OCI-M1 (cell line): Measurements from ENCODE around the gene KCNQ1.

Source experiments
- DNase-seq: peaks from one replicate; lab custom pipeline; 2025; lab: John Stamatoyannopoulos, UW

KCNQ1 gene

DNA sequence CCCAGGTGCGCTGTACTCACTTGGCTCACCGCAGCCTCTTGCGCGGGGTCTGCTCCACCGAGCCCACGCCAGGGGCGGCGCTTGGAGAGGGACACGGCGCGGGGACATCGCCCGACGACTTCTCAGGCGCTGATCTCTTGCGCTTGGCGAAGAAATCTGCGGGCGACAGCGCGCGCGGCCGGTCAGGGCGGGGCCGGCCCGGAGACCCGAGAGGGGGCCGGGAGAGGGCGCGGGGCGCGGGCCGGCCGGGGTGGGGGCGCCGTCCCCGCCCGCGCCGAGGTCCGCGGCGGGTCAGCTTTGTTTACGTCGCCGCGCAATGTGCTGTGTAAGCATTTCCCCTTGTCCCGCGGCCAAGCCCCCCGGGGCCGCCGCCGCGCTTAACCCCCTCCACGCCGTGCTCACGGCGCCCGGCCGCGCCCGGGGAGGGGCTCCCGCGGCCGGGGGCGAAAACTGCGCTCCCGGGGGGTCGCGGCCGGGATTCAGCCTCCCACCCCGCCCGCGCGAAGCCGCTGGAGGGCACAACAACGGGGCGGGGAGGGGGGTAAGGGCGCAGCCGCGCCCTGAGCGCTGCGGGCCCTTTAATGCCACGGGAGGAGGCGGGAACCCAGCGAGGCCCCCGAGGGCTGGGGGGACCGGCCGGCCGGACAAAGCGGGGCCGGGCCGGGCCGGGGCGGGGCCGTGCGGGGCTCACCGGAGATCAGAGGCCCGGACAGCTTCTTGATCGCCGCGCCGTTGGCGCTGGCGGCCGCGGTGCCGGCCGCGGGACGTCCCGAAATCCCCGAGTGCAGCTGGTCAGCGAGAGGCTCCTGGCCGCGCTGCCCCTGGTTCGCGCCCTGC is 439.4 kb downstream of the KCNQ1 start:
- no peak for DNase-seq

DNA sequence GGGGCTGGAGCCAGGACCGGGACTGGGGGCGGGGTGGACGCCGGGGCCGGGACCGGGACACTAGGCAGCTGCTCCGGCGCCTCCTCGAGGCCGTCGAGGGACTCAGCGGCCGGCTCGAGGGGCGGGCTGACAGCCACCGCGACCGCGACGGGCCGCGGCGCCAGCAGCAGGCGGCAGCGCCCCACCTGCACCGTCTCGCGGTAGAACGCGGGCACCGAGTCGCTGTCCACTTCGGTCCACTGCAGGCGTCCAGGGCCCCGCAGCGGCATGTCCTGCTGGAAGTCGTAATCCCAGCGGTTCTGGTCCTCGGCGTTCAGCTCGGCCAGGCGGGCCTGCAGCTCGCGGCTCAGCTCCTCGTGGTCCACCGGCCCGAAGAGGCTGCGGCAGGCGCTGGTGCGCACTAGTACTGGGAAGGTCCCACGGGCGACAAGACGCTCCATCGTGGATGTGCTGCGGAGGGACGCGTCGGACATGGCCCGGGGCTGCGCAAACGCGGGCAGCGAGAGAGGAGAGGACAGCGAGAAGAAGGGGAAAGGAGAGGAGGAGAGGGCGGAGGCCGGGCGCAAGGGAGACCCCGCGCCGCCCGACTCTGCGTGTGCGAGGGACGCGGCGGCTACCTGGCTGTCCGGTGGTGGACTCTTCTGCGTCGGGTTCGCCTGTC is 440.3 kb downstream of the KCNQ1 start:
- DNase-seq, result no peak

DNA sequence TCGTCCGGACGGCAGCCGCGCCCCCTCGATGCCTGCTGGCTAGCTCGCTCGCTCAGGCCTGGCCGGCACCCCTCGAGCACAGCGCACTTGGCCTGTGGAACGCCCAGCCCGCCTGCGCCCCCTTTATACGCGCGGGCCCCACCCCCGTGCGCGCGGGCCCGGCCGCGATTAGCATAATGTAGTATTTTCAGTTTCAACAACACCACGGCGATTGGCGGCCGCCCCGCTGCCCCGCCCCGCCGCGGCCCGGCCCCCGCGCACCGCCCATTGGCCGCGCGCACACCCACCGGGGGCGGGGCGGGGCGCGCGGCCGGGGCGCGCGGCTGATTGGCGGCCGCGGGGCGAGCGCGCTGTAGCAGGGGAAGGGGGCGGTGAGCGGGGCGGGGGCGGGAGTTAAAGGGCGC is 440.9 kb downstream of the KCNQ1 start, which contains the start of gene CDKN1C:
Gene CDKN1C, minus strand, starts transcription at position 98 of the 404 bp plus-strand sequence. CDS start 319 bp downstream, outside the sequence.
- peak; percentile 72 for DNase-seq

DNA sequence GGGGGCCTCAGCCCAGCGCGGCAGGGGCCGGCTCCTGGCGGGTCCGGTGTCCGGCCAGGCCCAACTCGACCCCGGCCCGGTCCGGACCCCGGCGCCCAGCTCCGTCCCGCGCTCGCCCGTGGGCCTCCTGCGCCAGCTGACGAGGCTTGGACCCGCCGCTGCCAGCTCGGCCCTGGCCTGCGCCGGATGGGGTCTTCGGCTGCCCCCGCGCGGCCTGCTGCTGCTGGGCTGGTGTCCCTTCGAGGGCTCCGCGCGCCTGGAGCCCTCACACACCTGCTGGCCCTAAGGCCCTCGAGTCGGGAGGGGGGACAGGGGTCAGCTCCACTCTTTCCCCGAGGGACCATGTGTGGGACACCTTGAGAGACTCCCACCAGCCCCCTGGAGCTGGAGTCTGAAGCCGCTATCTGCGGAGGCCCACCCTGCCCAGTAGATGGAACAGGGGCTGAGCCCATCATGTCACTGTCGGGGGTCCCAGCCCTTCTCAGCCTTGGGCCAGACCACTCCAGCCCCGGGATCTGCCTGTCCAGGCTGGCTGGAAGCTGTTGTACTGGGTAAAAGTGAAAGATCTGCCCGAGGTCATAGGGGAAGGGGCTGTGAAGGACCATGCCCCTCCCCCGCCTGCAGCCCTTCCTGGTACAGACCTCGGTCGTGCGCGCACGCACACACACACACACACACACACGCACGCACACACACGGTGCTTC is 441.5 kb downstream of the KCNQ1 start:
- peak; percentile 16 for DNase-seq

DNA sequence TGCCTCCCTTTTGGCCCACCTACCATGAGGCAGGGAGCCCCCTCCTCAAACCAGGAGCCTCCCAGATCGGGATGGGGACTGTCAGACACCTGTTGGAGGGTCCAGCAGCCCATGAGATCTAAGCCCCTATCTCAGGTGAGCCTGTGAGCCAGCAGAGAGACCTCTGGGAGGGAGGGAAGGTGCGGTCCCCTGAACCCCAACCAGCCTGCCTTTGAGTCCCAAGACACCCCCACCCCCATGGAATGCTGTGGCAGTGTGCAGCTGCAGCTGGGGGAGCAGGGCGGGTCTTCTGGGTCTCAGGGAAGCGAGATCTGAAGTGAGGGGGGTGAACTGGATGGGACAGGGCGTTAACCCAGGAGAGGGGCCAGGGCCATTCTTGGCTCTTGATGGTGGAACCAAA is 442.1 kb downstream of the KCNQ1 start:
- no peak for DNase-seq

DNA sequence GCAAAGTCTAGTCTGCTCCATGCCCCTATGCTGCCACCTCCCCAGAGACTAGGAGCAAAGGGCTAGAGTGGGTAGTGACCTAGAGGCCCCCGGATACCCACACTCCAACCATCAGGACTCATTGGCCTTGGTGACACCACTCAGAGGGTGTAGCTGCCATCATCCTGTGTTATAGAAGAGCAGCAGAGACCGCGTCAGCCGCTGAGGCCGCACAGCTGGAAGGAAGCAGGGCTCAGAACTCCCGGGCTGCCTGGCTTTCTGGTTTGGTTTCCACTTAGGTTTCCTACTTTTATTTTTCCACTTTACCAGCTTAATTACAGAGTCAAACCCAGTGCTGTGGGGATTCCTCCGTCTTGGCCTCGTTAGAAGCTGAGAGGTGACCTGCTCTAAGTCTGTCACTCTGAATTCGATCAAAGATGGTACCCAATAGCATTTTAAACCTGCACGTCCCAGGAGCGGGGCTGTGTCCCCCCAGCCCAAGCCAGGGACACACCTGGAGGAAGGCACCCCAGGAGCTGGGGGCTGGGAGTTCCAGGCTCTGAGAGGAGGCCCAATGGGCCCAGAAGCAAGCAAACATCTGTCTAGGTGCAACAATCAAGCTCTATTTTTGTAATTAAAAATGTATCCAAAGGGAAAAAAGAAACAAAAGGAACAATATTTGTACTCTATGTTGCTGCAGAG is 442.8 kb downstream of the KCNQ1 start:
- no peak for DNase-seq

DNA sequence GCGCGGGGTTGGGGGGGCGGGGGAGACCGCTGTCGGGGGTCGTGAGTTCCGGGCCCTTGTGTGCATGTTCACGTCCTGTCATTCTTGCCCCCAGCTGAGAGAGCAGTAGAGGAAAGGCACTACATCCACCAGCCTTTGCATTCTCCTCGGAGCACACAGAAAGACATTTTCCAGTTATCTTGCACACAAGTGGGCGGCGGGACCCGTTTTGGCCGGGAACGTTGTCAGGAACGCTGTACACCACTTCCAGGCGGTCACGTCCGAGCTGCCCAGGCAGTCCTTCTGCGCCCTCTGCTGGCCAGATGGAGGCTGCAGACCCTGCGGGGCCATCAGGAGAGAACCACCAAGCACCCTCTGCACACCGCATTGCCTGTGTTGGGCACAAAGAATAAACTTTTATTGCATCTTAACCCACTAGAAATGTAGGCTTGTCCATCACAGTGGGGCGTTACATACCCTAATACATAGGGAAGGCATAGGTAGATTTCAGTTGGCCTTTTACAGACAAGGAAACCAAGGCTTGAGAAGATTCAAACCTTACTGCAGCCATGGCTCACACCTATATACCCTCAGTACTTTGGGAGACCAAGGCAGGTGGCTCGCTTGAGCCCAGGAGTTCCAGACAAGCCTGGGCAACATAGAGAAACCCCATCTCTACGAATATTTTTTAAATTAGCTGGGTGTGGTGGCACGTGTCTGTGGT is 443.6 kb downstream of the KCNQ1 start:
- DNase-seq, result peak; percentile 91

DNA sequence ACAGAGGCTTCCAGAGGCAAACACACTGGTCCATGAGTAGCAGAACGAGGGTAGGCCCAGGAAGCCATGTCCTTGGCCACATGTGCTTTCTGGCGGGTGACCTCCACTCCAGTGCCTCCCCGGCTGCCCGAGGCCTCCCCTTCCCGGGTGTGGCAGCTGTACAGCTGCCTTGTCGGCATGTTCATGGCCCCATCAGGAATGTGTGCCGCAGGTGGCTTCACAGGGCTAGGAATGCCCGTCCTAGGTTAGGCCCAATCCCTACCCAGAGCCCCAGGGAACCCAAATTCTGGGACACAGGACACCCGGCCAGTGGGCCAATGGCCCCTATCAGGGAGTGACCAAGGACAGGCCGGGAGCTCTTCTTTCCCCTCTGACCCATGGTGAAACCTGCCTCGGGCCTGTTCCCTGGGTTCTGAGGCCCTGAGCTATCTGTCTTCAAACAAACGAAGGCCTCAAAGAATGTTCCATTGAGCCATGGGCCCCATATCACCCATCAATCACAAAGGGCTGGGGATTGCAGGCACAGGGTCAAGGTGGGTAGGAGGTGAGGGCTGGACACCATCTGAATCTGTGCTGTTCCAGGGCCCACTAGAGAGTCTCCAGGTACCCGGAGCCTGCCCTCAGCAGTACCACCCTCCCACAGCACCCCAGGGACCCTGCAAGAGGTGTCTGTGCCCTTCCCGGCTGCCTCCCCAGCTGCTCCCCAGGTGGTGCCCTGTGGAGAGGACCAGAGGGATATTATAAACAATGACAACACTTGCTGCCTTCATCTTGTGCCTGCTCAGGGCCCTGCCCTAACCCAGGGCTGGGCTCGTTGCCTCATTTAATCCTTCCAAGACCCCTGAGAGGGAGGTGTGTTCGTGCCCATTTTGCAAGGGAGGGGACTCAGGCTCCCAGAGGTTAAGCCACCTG is 444.8 kb downstream of the KCNQ1 start:
- no peak for DNase-seq

DNA sequence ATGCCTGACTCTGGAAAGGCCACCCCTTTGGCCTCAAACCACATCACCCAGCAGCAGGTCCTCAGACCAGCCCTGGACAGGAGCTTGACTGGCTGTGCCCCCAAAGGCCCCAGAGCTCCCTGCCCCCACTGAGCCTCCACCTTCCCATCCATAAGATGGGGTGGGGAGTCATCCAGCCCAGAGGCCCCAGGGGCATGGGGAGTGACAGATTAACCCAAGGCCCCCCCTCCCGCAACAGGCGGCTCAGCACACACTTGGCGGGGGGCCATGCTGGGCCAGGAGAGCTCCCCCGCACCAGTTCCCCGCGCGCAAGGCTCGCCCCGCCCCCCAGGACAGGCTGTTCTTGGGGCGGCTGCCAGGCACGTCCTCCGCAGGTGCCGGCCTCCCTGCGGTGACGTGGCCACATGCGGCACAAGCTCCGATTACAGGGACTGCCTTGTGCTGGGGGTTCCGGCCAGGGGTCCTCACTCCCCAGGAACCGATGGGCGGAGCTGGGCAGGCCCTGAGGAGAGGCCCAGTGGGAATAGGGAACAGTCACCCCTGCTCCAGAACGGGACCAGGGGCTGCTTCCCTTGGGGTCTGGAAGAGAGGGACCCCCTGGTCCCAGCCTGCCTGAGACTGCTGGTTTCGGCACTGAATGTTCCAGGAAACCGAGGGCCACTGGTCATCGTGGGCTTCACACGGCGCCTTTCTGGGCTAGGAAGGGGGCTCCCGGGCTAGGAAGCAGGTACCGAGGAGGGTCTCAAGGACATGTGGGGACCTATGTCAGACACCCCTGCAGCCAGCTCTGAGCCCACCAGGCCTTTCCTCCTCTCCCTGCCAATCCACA is 445.9 kb downstream of the KCNQ1 start:
- DNase-seq, result no peak

DNA sequence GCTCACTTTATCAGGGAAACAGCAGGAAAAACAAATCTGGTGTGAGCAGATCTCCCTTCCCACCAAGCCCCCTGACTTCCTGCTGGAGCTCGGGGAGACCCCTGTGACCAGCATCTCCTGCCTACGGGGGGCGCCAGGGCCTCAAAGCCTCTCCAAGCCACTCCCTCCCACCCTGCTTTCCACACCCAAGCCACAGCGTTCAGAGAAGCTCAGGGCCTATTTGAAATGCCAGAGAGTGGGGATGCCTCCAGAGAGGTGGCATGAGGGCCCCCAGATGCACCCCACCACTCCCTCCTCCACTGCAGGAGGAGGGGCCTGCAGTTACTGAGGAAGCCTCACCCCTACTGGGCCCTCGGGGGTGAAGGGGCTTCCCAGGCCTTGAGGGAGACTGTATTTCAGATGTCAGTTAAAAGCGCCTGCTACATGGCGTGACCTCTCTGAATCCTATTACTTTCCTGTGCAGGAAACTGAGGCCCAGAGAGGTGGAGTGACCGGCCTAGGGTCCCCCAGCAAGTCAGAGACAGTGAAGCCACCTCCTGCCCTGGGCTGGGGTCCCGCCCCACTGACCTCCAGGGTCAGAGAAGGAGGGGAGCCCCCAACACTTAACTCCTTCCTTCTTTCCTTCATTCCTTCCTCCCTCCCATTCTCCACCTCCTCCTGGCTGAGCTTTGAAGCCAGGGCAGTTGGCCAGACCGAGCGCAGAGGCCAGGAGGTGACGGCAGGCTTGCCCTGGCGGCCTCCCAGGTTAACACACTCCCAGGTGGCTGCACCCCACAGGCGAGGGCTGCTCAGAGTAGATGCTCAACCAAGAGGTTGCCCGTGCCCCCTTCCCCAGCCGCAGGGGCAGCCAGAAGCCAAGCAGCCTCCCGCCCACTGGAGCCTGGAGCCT is 446.8 kb downstream of the KCNQ1 start:
- peak; percentile 18 for DNase-seq

DNA sequence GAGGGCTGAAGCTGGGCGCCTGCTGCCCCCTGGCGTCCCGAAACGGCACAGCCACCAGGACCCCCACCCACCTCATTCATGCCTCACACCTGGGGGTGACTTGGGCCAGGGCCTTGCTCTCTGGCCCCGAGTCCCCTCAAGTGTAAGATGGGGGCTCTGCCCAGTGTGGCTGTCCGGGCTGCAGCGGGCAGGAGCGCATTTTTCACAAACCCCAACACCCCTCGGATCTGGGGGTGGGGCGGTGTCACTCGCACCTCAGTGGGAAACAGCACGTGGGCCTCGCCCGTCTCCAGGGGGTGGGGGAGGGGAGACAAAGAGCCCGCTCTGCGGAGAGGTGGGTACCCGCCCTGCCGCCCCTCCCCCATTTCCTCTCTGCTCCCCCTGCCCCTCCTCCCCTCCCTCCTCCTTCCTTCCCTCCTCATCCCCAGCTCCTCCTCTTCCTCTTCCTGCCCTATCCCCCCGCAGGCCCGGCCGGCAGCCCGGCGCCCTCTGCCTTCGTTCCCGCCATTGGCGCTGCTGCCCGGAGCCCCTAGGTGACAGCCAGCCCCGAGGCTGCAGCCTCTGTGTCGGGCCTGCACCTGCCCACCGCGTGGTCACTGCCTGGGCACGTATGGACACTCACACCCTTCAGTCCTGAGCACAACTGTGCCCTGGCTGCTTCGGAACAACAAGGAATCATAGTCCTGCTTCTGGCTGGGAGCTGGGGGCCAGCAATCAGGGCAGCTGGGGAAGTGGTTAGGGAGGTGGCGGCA is 447.6 kb downstream of the KCNQ1 start:
- DNase-seq, result peak; percentile 87

DNA sequence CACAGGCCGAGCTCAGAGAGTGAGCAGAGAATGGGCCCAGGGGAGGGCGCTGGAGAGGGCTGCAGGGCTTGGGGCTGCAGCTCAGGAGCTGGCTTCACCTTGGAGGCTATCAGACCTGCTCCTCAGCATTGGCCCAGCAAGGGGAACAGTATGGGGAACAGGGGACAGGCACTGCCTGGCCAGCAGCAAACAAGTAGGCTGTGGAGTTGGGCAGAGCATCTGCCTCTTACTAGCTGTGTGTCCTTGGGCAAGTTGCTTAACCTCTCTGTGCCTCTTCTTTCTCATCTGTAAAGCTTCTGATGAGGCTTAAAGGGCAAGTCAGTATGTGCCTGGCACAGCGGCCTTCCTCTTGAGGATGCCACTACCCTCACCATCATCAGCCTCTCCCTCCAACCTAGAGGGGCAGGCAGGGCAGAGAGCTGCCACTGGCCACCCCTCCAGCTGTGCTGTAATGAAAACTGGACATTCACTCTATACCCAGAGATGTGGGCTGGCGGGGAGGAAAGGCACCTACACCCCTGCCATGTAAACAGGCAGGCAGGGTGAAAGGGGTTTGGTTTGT is 448.2 kb downstream of the KCNQ1 start:
- DNase-seq, result no peak

DNA sequence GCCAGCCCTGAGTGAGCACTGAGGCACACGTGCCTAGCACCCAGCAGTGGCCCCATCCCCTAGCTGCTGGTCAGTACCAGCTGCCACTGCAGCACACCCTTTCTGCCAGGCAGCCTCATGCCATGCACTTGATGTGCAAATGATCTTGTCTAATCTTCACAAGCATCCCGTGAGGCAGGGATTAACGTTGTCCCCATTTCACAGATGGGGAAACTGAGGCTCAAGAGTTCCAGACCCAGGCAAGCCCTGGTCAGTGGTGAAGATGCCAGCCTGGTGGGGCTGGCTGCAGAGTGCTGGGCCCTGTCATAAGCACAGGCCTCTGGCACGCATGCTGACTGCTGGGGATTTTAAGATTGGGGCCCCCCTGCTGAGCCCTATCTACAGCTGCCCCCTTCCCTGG is 449.1 kb downstream of the KCNQ1 start:
- no peak for DNase-seq

DNA sequence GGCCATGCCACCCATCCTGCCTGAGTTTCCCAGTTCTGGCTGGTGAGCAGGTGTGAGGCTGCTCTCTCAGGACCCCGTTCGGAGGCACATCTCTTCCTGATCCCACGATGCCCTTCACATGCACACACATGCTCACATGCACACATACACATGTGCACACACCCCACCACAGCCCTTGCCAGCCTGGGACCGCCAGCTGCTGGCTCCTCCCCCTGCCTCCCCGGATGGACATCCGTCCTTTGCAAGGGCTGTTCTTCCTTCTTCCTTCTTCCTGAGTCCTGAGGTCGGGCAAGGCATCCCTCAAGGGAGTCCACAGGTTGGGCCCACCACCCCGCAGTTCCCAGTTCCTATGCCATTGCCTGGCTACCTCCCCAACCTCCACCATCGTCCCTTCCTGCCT is 451.2 kb downstream of the KCNQ1 start:
- DNase-seq, result no peak

DNA sequence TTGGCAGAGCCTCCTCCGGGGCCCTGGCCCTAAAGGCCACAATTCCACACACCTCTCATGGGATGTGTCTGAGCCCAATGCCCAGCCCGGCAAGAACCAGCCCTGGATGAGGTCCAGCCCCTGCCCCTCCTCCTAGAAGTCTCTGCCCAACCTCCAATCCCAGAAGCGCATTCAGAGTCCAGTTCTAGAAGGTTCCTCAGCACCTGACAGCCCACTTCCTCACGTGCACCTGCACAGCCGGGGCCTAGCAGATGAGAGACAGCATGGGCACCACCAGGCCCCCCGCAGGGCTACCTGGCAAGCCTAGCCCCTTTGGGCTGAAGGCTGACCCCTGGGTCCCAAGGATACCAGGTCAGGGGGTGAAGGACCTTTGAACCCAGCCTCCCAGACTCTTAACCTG is 452.2 kb downstream of the KCNQ1 start:
- no peak for DNase-seq

DNA sequence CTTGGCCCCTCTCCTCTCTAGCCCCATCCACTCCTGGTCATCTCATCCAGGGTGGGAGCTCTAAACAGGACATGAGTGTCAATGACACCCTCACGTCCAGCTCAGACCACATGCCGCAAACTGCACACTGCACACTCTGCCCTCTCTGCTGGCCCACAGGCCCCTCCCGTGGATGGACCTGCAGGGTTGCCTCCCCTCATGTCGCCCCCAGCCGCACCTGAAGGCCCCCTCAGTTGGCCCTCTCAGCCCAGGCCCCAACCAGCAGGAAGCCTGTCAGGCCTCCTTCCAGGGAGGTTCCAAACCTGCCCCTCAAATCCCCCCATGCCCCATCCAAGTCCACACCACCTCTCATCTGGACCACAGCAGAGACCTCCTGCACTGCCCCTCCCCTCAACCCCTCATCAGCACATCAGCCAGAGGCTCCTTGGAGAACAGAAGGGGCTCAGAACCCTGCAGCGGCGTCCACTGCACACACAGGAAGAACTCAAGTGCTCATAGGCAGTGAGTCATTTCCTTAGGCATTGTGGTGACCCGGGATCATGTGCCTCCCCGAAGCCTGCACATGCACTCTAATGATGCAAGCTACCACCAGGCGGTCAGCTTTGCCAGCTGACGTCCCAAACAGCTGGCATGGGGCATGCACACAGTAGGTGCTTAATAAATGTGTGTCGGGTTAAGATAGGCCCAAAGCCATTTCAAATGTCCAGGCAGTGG is 453.7 kb downstream of the KCNQ1 start:
- DNase-seq, result peak; percentile 31
